ENCODE measurements around the gene NLGN1. TPM values are rescaled to one million over a fixed set of nuclear protein-coding genes. Genes with fewer than 3 reads are reported as not detected.

NLGN1 gene
- total RNA-seq, 2 donors from 2014 or later: 0.67 to 1.3 TPM

DNA sequence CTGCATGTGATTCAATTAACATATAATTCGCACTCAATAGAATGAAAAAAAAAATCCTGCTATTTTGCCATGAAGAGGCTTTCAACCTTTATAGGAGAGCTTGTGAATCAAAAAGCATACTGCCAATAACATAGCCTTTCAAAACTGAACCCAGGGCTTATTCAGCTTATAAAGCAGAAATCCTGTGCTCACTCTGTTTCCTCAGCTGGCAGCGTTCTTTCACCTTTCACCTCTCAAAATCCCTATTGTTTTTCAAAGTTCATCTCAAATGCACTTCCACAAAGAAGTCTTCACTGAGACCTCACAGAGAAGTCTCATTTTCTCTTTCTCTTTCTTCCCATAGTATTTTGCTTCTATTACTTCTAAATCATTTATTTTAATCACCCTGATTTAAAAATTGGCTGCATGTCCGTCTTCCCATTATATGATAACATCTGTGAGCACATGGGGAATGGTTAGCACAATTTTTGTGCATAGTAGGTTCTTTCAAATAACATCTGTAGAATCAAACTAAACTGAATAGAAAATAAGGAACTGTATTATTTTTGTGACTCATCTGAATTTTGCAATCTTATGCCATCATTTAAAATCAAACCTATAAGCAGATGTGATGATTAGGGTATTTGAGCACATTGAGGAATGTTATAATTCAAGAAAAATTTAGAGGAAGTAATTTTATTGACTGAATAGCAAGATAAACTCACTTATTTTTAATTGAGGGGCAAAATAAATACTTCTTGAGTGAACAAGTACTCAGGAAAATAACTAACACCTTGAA, 373.4 kb downstream of the NLGN1 start:
- Histone ChIP-seq H3K4me3 (no peak overlapping the region), H3K27me3 (no peaks in the 10 kb centered on the region), H3K4me1 (no peaks in the 10 kb centered on the region), H3K27ac (no peak overlapping the region), H3K36me3 (no peaks in the 10 kb centered on the region), H3K9me3 (no peaks in the 10 kb centered on the region), H3K9ac (ENCODE audit: low read depth in 2 of 2, low read length in 2 of 2) (no peak overlapping the region)
- DNase-seq: no peak
- TF ChIP-seq, protein P1, sequence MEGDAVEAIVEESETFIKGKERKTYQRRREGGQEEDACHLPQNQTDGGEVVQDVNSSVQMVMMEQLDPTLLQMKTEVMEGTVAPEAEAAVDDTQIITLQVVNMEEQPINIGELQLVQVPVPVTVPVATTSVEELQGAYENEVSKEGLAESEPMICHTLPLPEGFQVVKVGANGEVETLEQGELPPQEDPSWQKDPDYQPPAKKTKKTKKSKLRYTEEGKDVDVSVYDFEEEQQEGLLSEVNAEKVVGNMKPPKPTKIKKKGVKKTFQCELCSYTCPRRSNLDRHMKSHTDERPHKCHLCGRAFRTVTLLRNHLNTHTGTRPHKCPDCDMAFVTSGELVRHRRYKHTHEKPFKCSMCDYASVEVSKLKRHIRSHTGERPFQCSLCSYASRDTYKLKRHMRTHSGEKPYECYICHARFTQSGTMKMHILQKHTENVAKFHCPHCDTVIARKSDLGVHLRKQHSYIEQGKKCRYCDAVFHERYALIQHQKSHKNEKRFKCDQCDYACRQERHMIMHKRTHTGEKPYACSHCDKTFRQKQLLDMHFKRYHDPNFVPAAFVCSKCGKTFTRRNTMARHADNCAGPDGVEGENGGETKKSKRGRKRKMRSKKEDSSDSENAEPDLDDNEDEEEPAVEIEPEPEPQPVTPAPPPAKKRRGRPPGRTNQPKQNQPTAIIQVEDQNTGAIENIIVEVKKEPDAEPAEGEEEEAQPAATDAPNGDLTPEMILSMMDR (IDR thresholded peaks at IDR 0.05): no peak
- intact Hi-C loops (cut with DNase I): no loop called here

GRCh38 chr3:173773800-173774199, 376.3 kb downstream of the NLGN1 start:
- H3K9me3 ChIP-seq: no peaks in the 10 kb centered on the region
- TF ChIP-seq, protein P1 (IDR thresholded peaks at IDR 0.05): no peak
- DNase-seq: no peak

DNA sequence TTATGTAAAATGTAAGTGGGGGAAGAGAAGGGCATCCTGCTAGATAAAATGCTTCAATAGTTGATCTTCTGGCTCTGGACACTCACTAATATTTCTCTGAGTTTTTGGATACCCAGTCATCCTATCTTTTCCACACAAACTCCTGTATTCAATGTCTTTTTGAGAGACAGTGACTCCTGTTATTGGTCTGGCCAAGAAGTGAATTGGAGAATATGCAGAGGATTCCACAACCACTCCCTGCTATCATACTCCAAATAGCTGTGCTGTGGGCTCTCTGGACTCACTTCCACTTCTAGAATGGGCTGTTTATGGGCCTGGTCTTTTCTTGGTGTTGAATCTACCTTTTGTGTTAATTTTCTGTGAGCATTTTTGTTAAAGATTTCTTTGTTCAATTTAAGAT, 376.8 kb downstream of the NLGN1 start:
- H3K4me1 ChIP-seq: no peaks in the 10 kb centered on the region
- no peak overlapping the region for H3K4me3 ChIP-seq
- H3K27ac ChIP-seq: no peak overlapping the region
- H3K9ac ChIP-seq (ENCODE audit: low read depth in 2 of 2, low read length in 2 of 2): no peak overlapping the region
- no peaks in the 10 kb centered on the region for H3K36me3 ChIP-seq
- intact Hi-C loops (cut with DNase I): no loop called here
- TF ChIP-seq, protein P1 (IDR thresholded peaks at IDR 0.05): no peak
- H3K27me3 ChIP-seq: no peaks in the 10 kb centered on the region
- no peaks in the 10 kb centered on the region for H3K9me3 ChIP-seq
- DNase-seq: no peak

More at GRCh38 chr3:173773800-173774199, 376.3 kb downstream of the NLGN1 start:
- Histone ChIP-seq H3K9ac (ENCODE audit: low read depth in 2 of 2, low read length in 2 of 2) (no peak overlapping the region), H3K27me3 (no peaks in the 10 kb centered on the region), H3K27ac (no peak overlapping the region), H3K4me1 (no peaks in the 10 kb centered on the region), H3K36me3 (no peaks in the 10 kb centered on the region), H3K4me3 (no peak overlapping the region)
- intact Hi-C loops (cut with DNase I): no loop called here

- TF ChIP-seq, protein P1 (IDR thresholded peaks at IDR 0.05): no peak
- H3K27me3 ChIP-seq: no peaks in the 10 kb centered on the region
- no peak overlapping the region for H3K9ac ChIP-seq (ENCODE audit: low read depth in 2 of 2, low read length in 2 of 2)
- no peaks in the 10 kb centered on the region for H3K4me1 ChIP-seq
- H3K36me3 ChIP-seq: no peaks in the 10 kb centered on the region
- no peak for DNase-seq
- no peak overlapping the region for H3K27ac ChIP-seq
- no peak overlapping the region for H3K4me3 ChIP-seq
- intact Hi-C loops (cut with DNase I): no loop called here
- H3K9me3 ChIP-seq: no peaks in the 10 kb centered on the region
Measured at GRCh38 chr3:173778251-173778650, 380.7 kb downstream of the NLGN1 start.

DNA sequence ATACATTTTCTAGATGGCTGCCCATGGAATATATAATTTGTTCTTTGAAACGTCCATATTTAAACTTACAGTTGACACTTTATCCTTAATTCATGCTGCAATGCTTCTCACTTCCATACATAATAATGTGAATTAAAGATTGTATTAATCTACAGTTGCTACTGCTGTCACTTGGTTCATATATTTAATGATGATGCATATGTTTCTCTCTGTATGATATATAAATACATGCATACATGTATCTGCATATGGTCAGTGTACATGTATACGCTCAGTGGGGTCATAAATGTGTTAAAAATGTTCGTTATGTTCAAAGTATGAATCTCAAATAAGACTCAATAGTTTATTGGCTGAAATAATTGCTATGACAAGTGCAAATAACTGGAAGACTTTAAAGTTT, 382.5 kb downstream of the NLGN1 start:
- no peaks in the 10 kb centered on the region for H3K9me3 ChIP-seq
- no peaks in the 10 kb centered on the region for H3K27me3 ChIP-seq
- TF ChIP-seq, protein P1 (IDR thresholded peaks at IDR 0.05): no peak
- intact Hi-C loops (cut with DNase I): no loop called here
- H3K4me3 ChIP-seq: no peak overlapping the region
- no peak overlapping the region for H3K9ac ChIP-seq (ENCODE audit: low read depth in 2 of 2, low read length in 2 of 2)
- H3K4me1 ChIP-seq: no peaks in the 10 kb centered on the region
- H3K36me3 ChIP-seq: no peaks in the 10 kb centered on the region
- no peak for DNase-seq
- H3K27ac ChIP-seq: no peak overlapping the region
